OCI-LY3 (cell line): ENCODE data around the gene NOS1AP.

Experiments
- H2AFZ ChIP-seq: fragments of 200-600, 300-600 bp; shearing (Covaris generic); 2 replicates; pipeline ENCODE4 v1.6.0; 2014; ENCODE audit warnings: antibody characterized with exemption, low read depth, low read length
- H3K27ac ChIP-seq: fragments of 200-600, 300-600 bp; sonication (generic); 2 replicates; pipeline ENCODE4 v1.5.1; 2014; ENCODE audit warnings: mild to moderate bottlenecking, low read length, moderate library complexity, mixed read lengths
- H3K27me3 ChIP-seq: fragments of 200-600, 300-600 bp; sonication (generic); 2 replicates; pipeline ENCODE4 v1.6.1; 2014; ENCODE audit warnings: low read depth, low read length, mixed read lengths
- H3K36me3 ChIP-seq: fragments of 200-600, 300-600 bp; sonication (generic); replicated peaks from 2 replicates; pipeline ENCODE3; 2014; ENCODE audit warnings: low read depth, low read length, mixed read lengths
- H3K4me1 ChIP-seq: fragments of 300-600, 200-600 bp; sonication (generic); 2 replicates; pipeline ENCODE4 v1.6.1; 2014; ENCODE audit warnings: low read length, mixed read lengths
- H3K4me2 ChIP-seq: fragments of 200-600, 300-600 bp; sonication (generic); 2 replicates; pipeline ENCODE4 v1.6.1; 2014; ENCODE audit warnings: low read length, mixed read lengths
- H3K4me3 ChIP-seq: fragments of 300-600, 200-600 bp; sonication (generic); 2 replicates; pipeline ENCODE4 v1.5.1; 2014; ENCODE audit warnings: antibody characterized with exemption, mild to moderate bottlenecking, low read length, moderate library complexity
- H3K79me2 ChIP-seq: fragments of 300-600, 200-600 bp; shearing (Covaris generic); 2 replicates; pipeline ENCODE4 v1.6.1; 2014; ENCODE audit warnings: mild to moderate bottlenecking, low read length, mixed read lengths
- H3K9ac ChIP-seq: fragments of 300-600, 200-600 bp; shearing (Covaris generic); 2 replicates; pipeline ENCODE4 v1.6.0; 2014; ENCODE audit warnings: mild to moderate bottlenecking, low read length, moderate library complexity
- H3K9me3 ChIP-seq: fragments of 200-600, 300-600 bp; shearing (Covaris generic); 2 replicates; pipeline ENCODE4 v1.6.1; 2014; ENCODE audit warnings: low read length, mixed read lengths; ENCODE audit not compliant: insufficient read depth
- H4K20me1 ChIP-seq: fragments of 200-600, 300-600 bp; sonication (generic); 2 replicates; pipeline ENCODE4 v1.6.1; 2016; ENCODE audit warnings: low read length, mixed read lengths; ENCODE audit not compliant: insufficient read depth
- EZH2phosphoT487 ChIP-seq: fragments of 200-600 bp; shearing (Covaris generic); IDR thresholded peaks from 2 replicates; pipeline ENCODE4 v1.6.1; 2018; ENCODE audit warnings: antibody characterized with exemption, mixed run types, low read depth
- TF ChIP-seq, protein P1 (sequence below): fragments of 200-600, 300-600 bp; sonication (generic); IDR thresholded peaks from 2 replicates; pipeline ENCODE4 v1.5.1; 2014; ENCODE audit warnings: antibody characterized with exemption, low read length, low read depth

Gene NOS1AP

GRCh38 chr1:162375463-162375862, 306.0 kb downstream of the NOS1AP start:
- Histone ChIP-seq H3K4me3 (no peak overlapping the region), H3K4me1 (no peaks in the 10 kb centered on the region), H3K4me2 (no peak overlapping the region), H4K20me1 (no peaks in the 10 kb centered on the region), H3K79me2 (no peaks in the 10 kb centered on the region), H3K9ac (no peak overlapping the region), H2AFZ (no peak overlapping the region), H3K27me3 (peaks cover 45% of the 10 kb centered on the region), H3K36me3 (no peaks in the 10 kb centered on the region), H3K9me3 (no peaks in the 10 kb centered on the region), H3K27ac (no peak overlapping the region)
- TF ChIP-seq EZH2phosphoT487 = no peak
- TF ChIP-seq, protein P1, sequence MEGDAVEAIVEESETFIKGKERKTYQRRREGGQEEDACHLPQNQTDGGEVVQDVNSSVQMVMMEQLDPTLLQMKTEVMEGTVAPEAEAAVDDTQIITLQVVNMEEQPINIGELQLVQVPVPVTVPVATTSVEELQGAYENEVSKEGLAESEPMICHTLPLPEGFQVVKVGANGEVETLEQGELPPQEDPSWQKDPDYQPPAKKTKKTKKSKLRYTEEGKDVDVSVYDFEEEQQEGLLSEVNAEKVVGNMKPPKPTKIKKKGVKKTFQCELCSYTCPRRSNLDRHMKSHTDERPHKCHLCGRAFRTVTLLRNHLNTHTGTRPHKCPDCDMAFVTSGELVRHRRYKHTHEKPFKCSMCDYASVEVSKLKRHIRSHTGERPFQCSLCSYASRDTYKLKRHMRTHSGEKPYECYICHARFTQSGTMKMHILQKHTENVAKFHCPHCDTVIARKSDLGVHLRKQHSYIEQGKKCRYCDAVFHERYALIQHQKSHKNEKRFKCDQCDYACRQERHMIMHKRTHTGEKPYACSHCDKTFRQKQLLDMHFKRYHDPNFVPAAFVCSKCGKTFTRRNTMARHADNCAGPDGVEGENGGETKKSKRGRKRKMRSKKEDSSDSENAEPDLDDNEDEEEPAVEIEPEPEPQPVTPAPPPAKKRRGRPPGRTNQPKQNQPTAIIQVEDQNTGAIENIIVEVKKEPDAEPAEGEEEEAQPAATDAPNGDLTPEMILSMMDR = no peak

- Histone ChIP-seq H3K79me2 (no peaks in the 10 kb centered on the region), H3K9me3 (no peaks in the 10 kb centered on the region), H3K27ac (no peak within 1 kb of the TSS), H3K36me3 (no peaks in the 10 kb centered on the region), H3K4me1 (no peaks in the 10 kb centered on the region), H3K4me3 (no peak within 1 kb of the TSS), H3K4me2 (no peak within 1 kb of the TSS), H4K20me1 (no peaks in the 10 kb centered on the region), H3K27me3 (peaks cover 44% of the 10 kb centered on the region), H2AFZ (no peak within 1 kb of the TSS), H3K9ac (no peak within 1 kb of the TSS)
- no peak for TF ChIP-seq EZH2phosphoT487
- TF ChIP-seq, protein P1 = no peak
These were observed 307.2 kb downstream of the NOS1AP start, which contains the start of gene SPATA46 for GRCh38 chr1:162376691-162377090. TSS of gene SPATA46 (minus strand) at chr1:162376854. CDS start at chr1:162376790, 64 bp downstream.

GRCh38 chr1:162380061-162380846, 310.8 kb downstream of the NOS1AP start:
- Histone ChIP-seq H3K4me2 (no peak overlapping the region), H3K36me3 (no peaks in the 10 kb centered on the region), H3K27ac (no peak overlapping the region), H3K4me3 (no peak overlapping the region), H2AFZ (no peak overlapping the region), H4K20me1 (no peaks in the 10 kb centered on the region), H3K9me3 (no peaks in the 10 kb centered on the region), H3K9ac (no peak overlapping the region), H3K4me1 (no peaks in the 10 kb centered on the region), H3K27me3 (peaks cover 37% of the 10 kb centered on the region), H3K79me2 (no peaks in the 10 kb centered on the region)
- no peak for TF ChIP-seq EZH2phosphoT487
- TF ChIP-seq, protein P1 = no peak

DNA sequence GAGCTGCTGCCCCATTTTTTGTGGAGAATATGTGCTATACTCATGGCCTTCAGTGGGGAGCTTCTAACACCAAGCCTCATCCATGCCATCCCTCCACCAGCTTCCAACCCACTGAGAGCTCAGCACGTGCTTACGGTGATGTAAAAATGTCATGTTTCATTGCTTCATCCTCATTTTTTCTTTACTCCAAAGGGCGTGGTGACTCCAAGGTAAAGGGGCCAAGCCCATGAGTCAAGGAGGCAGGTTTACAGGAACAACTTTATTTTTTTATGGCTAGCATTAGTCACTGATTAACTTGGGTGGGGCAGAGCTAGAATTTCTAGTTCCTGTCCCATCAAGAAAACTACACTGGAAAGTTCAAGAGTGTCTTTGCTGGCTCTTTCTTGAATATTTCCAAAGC, 311.9 kb downstream of the NOS1AP start, which contains the start of gene C1orf226:
Gene C1orf226, plus strand, starts transcription at position 346 of the 400 bp plus-strand sequence. CDS start 174 bp downstream, outside the sequence.
- H4K20me1 ChIP-seq = no peaks in the 10 kb centered on the region
- H3K27me3 ChIP-seq = peaks cover 40% of the 10 kb centered on the region
- no peaks in the 10 kb centered on the region for H3K4me1 ChIP-seq
- no peak for TF ChIP-seq EZH2phosphoT487
- TF ChIP-seq, protein P1 = no peak
- H3K9ac ChIP-seq = no peak within 1 kb of the TSS
- no peak within 1 kb of the TSS for H3K4me3 ChIP-seq
- no peak within 1 kb of the TSS for H2AFZ ChIP-seq
- no peaks in the 10 kb centered on the region for H3K9me3 ChIP-seq
- H3K36me3 ChIP-seq = no peaks in the 10 kb centered on the region
- H3K4me2 ChIP-seq = no peak within 1 kb of the TSS
- H3K27ac ChIP-seq = no peak within 1 kb of the TSS
- no peaks in the 10 kb centered on the region for H3K79me2 ChIP-seq
